ENCODE results near the gene JAG2. TPM values are rescaled to one million over a fixed set of nuclear protein-coding genes. Genes with fewer than 3 reads are reported as not detected.

Gene JAG2
- total and polyA plus RNA-seq, 3 experiments from 2014 or later = 0.15 to 1.2 (median 0.37) TPM

DNA sequence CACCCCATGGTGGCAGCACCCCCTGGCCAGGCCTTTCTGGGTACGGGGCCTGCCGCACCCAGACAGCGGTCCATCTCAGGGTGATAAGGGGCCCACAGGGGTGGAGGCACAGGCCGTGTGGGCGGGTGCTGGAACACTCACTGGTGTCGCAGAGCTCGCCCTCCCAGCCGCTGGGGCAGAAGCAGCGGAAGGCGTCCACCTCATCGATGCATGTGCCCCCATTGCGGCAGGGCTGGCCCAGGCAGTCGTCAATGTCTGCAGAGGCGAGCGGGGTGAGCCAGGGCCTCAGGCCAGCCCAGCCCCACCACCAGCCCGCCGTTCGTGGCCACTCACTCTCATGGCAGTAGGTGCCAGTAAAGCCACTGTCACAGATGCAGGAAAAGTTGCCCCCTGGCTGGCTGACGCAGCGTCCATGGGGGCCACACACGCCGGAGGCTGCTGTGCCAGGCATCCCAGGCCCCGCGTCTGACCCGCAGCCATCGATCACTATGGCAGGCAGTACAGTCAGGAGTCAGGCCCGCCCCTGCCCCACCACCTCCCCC is 19.9 kb downstream of the JAG2 start:
- no peak overlapping the region for H3K4me3 ChIP-seq (ENCODE audit: low read length)
- POLR2A ChIA-PET = no interaction called here
- H3K9me3 ChIP-seq (ENCODE audit: low read length) = no peaks in the 10 kb centered on the region
- H3K27me3 Mint-ChIP-seq = no peaks in the 10 kb centered on the region
- H3K27ac ChIP-seq (ENCODE audit: low read depth, low read length) = no peak overlapping the region
- peak in 1 of 5 donors; percentile 42 for DNase-seq
- H3K4me1 ChIP-seq (ENCODE audit: insufficient read depth, low read length) = no peaks in the 10 kb centered on the region
- CTCF ChIA-PET = no interaction called here
- H3K9me3 Mint-ChIP-seq = no peaks in the 10 kb centered on the region
- H3K36me3 ChIP-seq (ENCODE audit: insufficient read depth, low read length) = no peaks in the 10 kb centered on the region
- no peaks in the 10 kb centered on the region for H3K36me3 Mint-ChIP-seq
- no peak overlapping the region for H3K27ac Mint-ChIP-seq
- H3K27me3 ChIP-seq (ENCODE audit: insufficient read depth, low read length, poor library complexity, severe bottlenecking) = no peaks in the 10 kb centered on the region
- no peak overlapping the region for H3K4me3 Mint-ChIP-seq
- no peaks in the 10 kb centered on the region for H3K4me1 Mint-ChIP-seq

DNA sequence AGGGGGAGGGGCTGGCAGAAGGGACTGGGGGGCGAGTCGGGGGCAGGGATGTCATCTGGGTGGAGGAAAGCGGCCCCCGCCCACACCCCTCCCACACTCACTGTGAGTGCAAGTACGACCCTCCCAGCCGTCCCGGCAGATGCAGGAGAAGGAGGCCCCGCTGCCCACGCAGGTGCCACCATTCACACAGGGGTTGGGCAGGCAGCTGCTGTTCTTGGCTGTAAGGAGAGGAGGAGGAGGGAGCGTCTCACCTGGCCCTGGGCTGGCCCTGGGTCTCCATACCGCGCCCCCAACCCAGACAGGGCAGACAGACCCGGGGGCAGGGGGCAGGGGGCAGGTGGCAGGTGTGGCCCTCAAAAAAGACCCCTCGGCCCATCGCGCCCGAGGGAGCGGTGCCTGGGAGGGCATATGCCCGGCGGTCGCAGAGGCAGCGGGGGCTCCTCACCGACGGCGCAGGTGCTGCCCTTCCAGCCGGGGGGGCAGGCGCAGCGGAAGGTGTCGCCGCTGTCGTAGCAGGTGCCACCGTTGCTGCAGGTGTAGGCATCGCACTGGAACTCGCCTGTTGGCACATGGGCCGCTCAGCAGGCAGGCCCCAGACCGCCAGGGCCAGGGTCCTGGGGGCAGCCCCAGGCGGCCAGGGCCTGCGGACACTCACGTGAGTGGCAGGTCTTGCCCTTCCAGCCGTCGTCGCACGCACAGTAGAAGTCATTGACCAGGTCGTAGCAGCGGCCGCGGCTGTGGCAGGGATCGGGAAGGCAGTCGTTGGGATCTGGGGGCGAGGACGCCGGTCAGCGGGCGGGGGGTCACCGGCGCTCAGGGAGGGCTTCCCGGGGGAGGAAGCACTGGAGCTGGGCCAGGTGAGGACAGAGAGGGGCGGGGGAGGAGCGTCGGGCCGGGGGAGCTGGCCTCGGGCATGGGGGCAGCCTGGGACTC is 20.6 kb downstream of the JAG2 start:
- H3K36me3 Mint-ChIP-seq = no peaks in the 10 kb centered on the region
- H3K4me3 Mint-ChIP-seq = no peak overlapping the region
- Histone ChIP-seq H3K4me1 (ENCODE audit: insufficient read depth, low read length) (no peaks in the 10 kb centered on the region), H3K4me3 (ENCODE audit: low read length) (no peak overlapping the region), H3K9me3 (ENCODE audit: low read length) (no peaks in the 10 kb centered on the region), H3K27ac (ENCODE audit: low read depth, low read length) (no peak overlapping the region), H3K27me3 (ENCODE audit: insufficient read depth, low read length, poor library complexity, severe bottlenecking) (no peaks in the 10 kb centered on the region), H3K36me3 (ENCODE audit: insufficient read depth, low read length) (no peaks in the 10 kb centered on the region)
- H3K9me3 Mint-ChIP-seq = no peaks in the 10 kb centered on the region
- no peaks in the 10 kb centered on the region for H3K27me3 Mint-ChIP-seq
- H3K27ac Mint-ChIP-seq = no peak overlapping the region
- no peaks in the 10 kb centered on the region for H3K4me1 Mint-ChIP-seq
- ChIA-PET POLR2A (no interaction called here), CTCF (no interaction called here)
- DNase-seq = peak in 1 of 5 donors; percentile 38

DNA sequence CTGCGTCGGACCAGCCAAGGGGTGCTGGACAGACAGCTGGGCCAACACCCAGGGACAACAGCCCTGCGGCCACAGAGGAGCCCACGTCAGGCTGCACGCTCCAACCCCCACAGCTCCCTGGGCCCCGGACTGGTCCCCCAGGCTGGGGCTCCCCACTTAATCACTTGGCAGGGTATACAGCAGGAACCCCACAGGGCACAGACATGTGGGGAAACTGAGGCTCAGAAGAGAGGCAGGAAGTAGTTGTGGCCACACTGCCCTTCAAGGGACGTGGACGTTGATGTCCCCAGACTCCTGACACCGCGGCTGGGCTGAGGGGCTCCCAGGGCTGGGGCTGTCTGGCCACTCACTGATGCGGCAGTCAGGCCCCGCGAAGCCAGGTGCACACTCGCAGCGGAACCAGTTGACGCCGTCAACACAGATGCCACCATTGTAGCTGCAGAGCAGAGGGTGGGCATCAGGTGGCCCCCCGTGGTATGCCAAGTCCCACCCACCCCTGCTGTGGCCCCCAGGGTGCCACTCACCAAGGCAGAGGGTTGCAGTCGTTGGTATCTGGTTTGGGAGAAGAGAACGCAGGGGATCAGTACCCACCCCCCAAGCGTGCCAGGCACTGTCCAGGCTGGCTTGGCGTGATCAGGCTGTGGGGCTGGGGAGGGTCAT is 21.5 kb downstream of the JAG2 start:
- no peaks in the 10 kb centered on the region for H3K4me1 ChIP-seq (ENCODE audit: insufficient read depth, low read length)
- no peaks in the 10 kb centered on the region for H3K27me3 ChIP-seq (ENCODE audit: insufficient read depth, low read length, poor library complexity, severe bottlenecking)
- H3K9me3 ChIP-seq (ENCODE audit: low read length) = no peaks in the 10 kb centered on the region
- H3K9me3 Mint-ChIP-seq = no peaks in the 10 kb centered on the region
- H3K27ac ChIP-seq (ENCODE audit: low read depth, low read length) = no peak overlapping the region
- H3K4me1 Mint-ChIP-seq = no peaks in the 10 kb centered on the region
- H3K36me3 Mint-ChIP-seq = no peaks in the 10 kb centered on the region
- ChIA-PET CTCF (no interaction called here), POLR2A (no interaction called here)
- no peaks in the 10 kb centered on the region for H3K27me3 Mint-ChIP-seq
- H3K27ac Mint-ChIP-seq = no peak overlapping the region
- peak in 1 of 5 donors; percentile 19 for DNase-seq
- H3K4me3 ChIP-seq (ENCODE audit: low read length) = no peak overlapping the region
- H3K4me3 Mint-ChIP-seq = no peak overlapping the region
- no peaks in the 10 kb centered on the region for H3K36me3 ChIP-seq (ENCODE audit: insufficient read depth, low read length)

DNA sequence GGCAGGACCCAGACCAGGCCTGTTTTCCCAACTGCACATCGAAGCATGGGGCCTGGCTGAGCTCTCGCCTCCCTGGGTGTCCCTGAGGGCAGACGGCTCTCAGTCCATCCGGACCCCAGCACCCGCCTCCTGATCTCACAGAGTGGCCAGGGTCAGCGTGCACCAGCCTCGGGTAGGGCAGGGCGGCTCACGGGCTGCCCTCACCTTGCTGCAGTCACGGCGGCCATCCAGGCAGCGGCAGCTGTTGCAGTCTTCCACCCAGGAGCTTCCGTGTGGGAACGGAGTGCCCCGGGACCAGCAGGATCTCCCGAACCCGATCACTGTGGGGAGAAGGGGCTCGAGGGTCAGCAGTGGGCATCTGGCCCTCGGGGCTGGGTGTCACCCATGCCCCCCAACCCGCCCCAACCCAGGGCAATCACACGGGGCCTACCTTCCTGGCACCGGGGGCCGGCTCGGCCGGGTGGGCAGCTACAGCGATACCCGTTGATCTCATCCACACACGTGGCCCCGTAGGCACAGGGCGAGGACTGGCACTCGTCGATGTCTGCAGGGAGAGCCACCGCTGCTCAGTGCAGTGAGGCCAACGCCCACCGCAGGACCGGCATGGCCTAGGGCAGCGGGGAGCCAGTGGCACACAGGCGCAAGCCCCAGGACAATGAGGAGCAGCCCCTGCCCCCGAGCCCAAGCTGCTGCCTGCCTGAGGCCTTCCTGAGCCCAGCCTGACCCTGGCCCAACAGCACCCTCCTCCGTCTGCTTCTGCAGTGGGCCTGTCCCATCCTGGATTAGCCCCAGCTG is 22.2 kb downstream of the JAG2 start:
- Histone ChIP-seq H3K4me1 (ENCODE audit: insufficient read depth, low read length) (no peaks in the 10 kb centered on the region), H3K27ac (ENCODE audit: low read depth, low read length) (no peak overlapping the region), H3K4me3 (ENCODE audit: low read length) (no peak overlapping the region), H3K27me3 (ENCODE audit: insufficient read depth, low read length, poor library complexity, severe bottlenecking) (no peaks in the 10 kb centered on the region), H3K36me3 (ENCODE audit: insufficient read depth, low read length) (no peaks in the 10 kb centered on the region), H3K9me3 (ENCODE audit: low read length) (no peaks in the 10 kb centered on the region)
- Mint-ChIP-seq H3K36me3 (no peaks in the 10 kb centered on the region), H3K9me3 (peaks cover 0 to 2% (median 0%) of the 10 kb centered on the region in 5 donors), H3K4me3 (no peak overlapping the region), H3K27ac (no peak overlapping the region), H3K4me1 (no peaks in the 10 kb centered on the region), H3K27me3 (no peaks in the 10 kb centered on the region)
- CTCF ChIA-PET = no interaction called here
- peak in 1 of 5 donors; percentile 39 for DNase-seq
- POLR2A ChIA-PET = no interaction called here

- no peaks in the 10 kb centered on the region for H3K36me3 Mint-ChIP-seq
- no peak overlapping the region for H3K27ac Mint-ChIP-seq
- Histone ChIP-seq H3K27me3 (ENCODE audit: insufficient read depth, low read length, poor library complexity, severe bottlenecking) (no peaks in the 10 kb centered on the region), H3K4me1 (ENCODE audit: insufficient read depth, low read length) (no peaks in the 10 kb centered on the region), H3K27ac (ENCODE audit: low read depth, low read length) (no peak overlapping the region), H3K36me3 (ENCODE audit: insufficient read depth, low read length) (no peaks in the 10 kb centered on the region), H3K9me3 (ENCODE audit: low read length) (no peaks in the 10 kb centered on the region), H3K4me3 (ENCODE audit: low read length) (no peak overlapping the region)
- CTCF ChIA-PET = no interaction called here
- no peak overlapping the region for H3K4me3 Mint-ChIP-seq
- DNase-seq = peak in 1 of 5 donors; percentile 39
- H3K4me1 Mint-ChIP-seq = no peaks in the 10 kb centered on the region
- POLR2A ChIA-PET = no interaction called here
- no peaks in the 10 kb centered on the region for H3K27me3 Mint-ChIP-seq
- H3K9me3 Mint-ChIP-seq = peaks cover 0 to 2% (median 0%) of the 10 kb centered on the region in 5 donors
Measured at GRCh38 chr14:105145381-105146180, 23.0 kb downstream of the JAG2 start.

GRCh38 chr14:105144666-105145380 is 23.8 kb downstream of the JAG2 start:
- H3K27me3 ChIP-seq (ENCODE audit: insufficient read depth, low read length, poor library complexity, severe bottlenecking) = no peaks in the 10 kb centered on the region
- ChIA-PET CTCF (no interaction called here), POLR2A (no interaction called here)

GRCh38 chr14:105144026-105144665 is 24.4 kb downstream of the JAG2 start:
- H3K9me3 Mint-ChIP-seq = peaks cover 0 to 5% (median 3%) of the 10 kb centered on the region in 5 donors
- no peaks in the 10 kb centered on the region for H3K9me3 ChIP-seq (ENCODE audit: low read length)
- peak in 1 of 5 donors; percentile 38 for DNase-seq
- H3K36me3 Mint-ChIP-seq = peaks cover 0 to 4% (median 0%) of the 10 kb centered on the region in 3 donors
- ChIA-PET POLR2A (no interaction called here), CTCF (no interaction called here)
- no peaks in the 10 kb centered on the region for H3K27me3 Mint-ChIP-seq
- no peak overlapping the region for H3K4me3 Mint-ChIP-seq
- H3K4me3 ChIP-seq (ENCODE audit: low read length) = no peak overlapping the region
- no peaks in the 10 kb centered on the region for H3K27me3 ChIP-seq (ENCODE audit: insufficient read depth, low read length, poor library complexity, severe bottlenecking)
- no peaks in the 10 kb centered on the region for H3K4me1 Mint-ChIP-seq
- no peaks in the 10 kb centered on the region for H3K36me3 ChIP-seq (ENCODE audit: insufficient read depth, low read length)
- no peak overlapping the region for H3K27ac Mint-ChIP-seq
- no peaks in the 10 kb centered on the region for H3K4me1 ChIP-seq (ENCODE audit: insufficient read depth, low read length)
- H3K27ac ChIP-seq (ENCODE audit: low read depth, low read length) = no peak overlapping the region

More at GRCh38 chr14:105144666-105145380, 23.8 kb downstream of the JAG2 start:
- DNase-seq = peak in 1 of 5 donors; percentile 49
- H3K9me3 ChIP-seq (ENCODE audit: low read length) = no peaks in the 10 kb centered on the region
- H3K27ac ChIP-seq (ENCODE audit: low read depth, low read length) = no peak overlapping the region
- peaks cover 0 to 4% (median 0%) of the 10 kb centered on the region in 3 donors for H3K36me3 Mint-ChIP-seq
- no peak overlapping the region for H3K27ac Mint-ChIP-seq
- H3K27me3 Mint-ChIP-seq = no peaks in the 10 kb centered on the region
- no peaks in the 10 kb centered on the region for H3K4me1 ChIP-seq (ENCODE audit: insufficient read depth, low read length)
- H3K9me3 Mint-ChIP-seq = peaks cover 0 to 5% (median 3%) of the 10 kb centered on the region in 5 donors
- no peak overlapping the region for H3K4me3 Mint-ChIP-seq
- no peaks in the 10 kb centered on the region for H3K4me1 Mint-ChIP-seq
- no peaks in the 10 kb centered on the region for H3K36me3 ChIP-seq (ENCODE audit: insufficient read depth, low read length)
- no peak overlapping the region for H3K4me3 ChIP-seq (ENCODE audit: low read length)
